ENCODE measurements around the gene KAT2B. TPM values are rescaled to one million over a fixed set of nuclear protein-coding genes. Genes with fewer than 3 reads are reported as not detected.

The KAT2B gene
- total and polyA plus RNA-seq, 2 of the 8 experiments (the other 6 are each of a cell fraction or from before 2014, with no cell fraction given), result 0.24 to 0.91 TPM

- Histone ChIP-seq H3K4me2 (ENCODE audit: insufficient read depth in 1 of 2, low read depth in 2 of 2, low read length in 2 of 2) (no peak overlapping the region), H3K9ac (replicated peaks in 1 of 4; ENCODE audit: extremely low read depth in 1 of 4, low read depth in 3 of 4, low read length in 3 of 4) (no peak overlapping the region), H3K56ac (replicated peaks; ENCODE audit: insufficient read length, low read depth, low read length) (no peak overlapping the region), H2BK20ac (ENCODE audit: low read length) (no peak overlapping the region), H3K79me1 (ENCODE audit: low read depth, low read length) (no peaks in the 10 kb centered on the region), H4K91ac (replicated peaks; ENCODE audit: insufficient read length, low read length) (no peak overlapping the region), H3K36me3 (ENCODE audit: control insufficient read depth in 2 of 4, insufficient read depth in 4 of 4, low read length in 3 of 4) (peaks cover 0 to 20% (median 13%) of the 10 kb centered on the region in 4 experiments; a peak in 7 of 8 replicates), H4K20me1 (replicated peaks in 1 of 2; ENCODE audit: control insufficient read depth in 1 of 2, insufficient read depth in 2 of 2, low read length in 2 of 2) (no peaks in the 10 kb centered on the region), H2BK5ac (ENCODE audit: low read depth, low read length) (no peak overlapping the region), H3K18ac (ENCODE audit: extremely low read depth, low read length) (no peak overlapping the region), H3K9me3 (ENCODE audit: insufficient read depth in 2 of 2, low read depth in 1 of 2, low read length in 1 of 2) (no peaks in the 10 kb centered on the region), H4K8ac (ENCODE audit: extremely low read depth, insufficient read depth, low read length) (no peak overlapping the region), H3K4me3 (ENCODE audit: extremely low read depth in 1 of 4, insufficient read depth in 2 of 4, low read depth in 3 of 4, low read length in 4 of 4) (no peak overlapping the region), H3K23me2 (ENCODE audit: low read depth, low read length) (no peaks in the 10 kb centered on the region), H2BK15ac (ENCODE audit: low read length) (no peak overlapping the region), H2BK120ac (replicated peaks; ENCODE audit: low read depth, low read length) (no peak overlapping the region), H4K5ac (ENCODE audit: insufficient read length, low read depth, low read length) (no peak overlapping the region), H3K27me3 (replicated peaks in 1 of 4; ENCODE audit: control insufficient read depth in 3 of 4, extremely low read depth in 1 of 4, insufficient read depth in 3 of 4, low read length in 3 of 4) (no peaks in the 10 kb centered on the region), H2BK12ac (ENCODE audit: low read depth, low read length) (no peak overlapping the region), H2AK5ac (ENCODE audit: low read depth, low read length) (no peak overlapping the region), H3K27ac (ENCODE audit: low read depth, low read length) (no peak overlapping the region), H3K4me1 (replicated peaks in 1 of 4; ENCODE audit: control insufficient read depth in 3 of 4, insufficient read depth in 4 of 4, low read length in 3 of 4) (no peaks in the 10 kb centered on the region), H3K14ac (ENCODE audit: insufficient read length) (no peak overlapping the region), H3K79me2 (ENCODE audit: control insufficient read depth in 1 of 2, insufficient read depth in 2 of 2, low read length in 2 of 2) (no peaks in the 10 kb centered on the region), H2AFZ (ENCODE audit: low read length) (no peak overlapping the region), H3K4ac (replicated peaks; ENCODE audit: insufficient read length, low read depth, low read length) (no peak overlapping the region), H3K23ac (ENCODE audit: insufficient read length) (no peak overlapping the region)
- ChIA-PET POLR2A (ENCODE audit: partially characterized antibody) (interaction anchor here (0.6 to 0.9 kb wide), 5 partner anchors 13 to 811 kb away, joined by 3 read pairs; no protein-coding TSS in a partner anchor), CTCF (ENCODE audit: partially characterized antibody) (interaction anchor here (0.6 to 2.1 kb wide), 11 partner anchors 8 to 729 kb away, joined by 3 to 6 read pairs (median 3); no protein-coding TSS in a partner anchor)
- TF ChIP-seq EZH2 (IDR thresholded peaks at IDR 0.05; ENCODE audit: low read depth, low read length, severe bottlenecking) (no peak), CBX8 (IDR thresholded peaks at IDR 0.05; ENCODE audit: borderline replicate concordance, low read depth, low read length) (no peak), SRF (IDR thresholded peaks at IDR 0.05; ENCODE audit: low read depth, low read length) (no peak), RAD21 (IDR thresholded peaks at IDR 0.05 in 1 of 2, conservative IDR thresholded peaks at IDR 0.05 in 1 of 2; ENCODE audit: low read depth in 2 of 2, low read length in 2 of 2) (peak; percentile 51 to 55), BACH1 (IDR thresholded peaks at IDR 0.05; ENCODE audit: low read length) (no peak), CTCF (IDR thresholded peaks at IDR 0.05; ENCODE audit: control extremely low read depth in 1 of 3, insufficient read depth in 1 of 3, low read depth in 1 of 3, low read length in 3 of 3) (peak; percentile 18 to 38 (median 30); a peak in 2 of 4 replicates), TEAD4 (IDR thresholded peaks at IDR 0.05; ENCODE audit: low read depth, low read length) (no peak)
- no peak for FAIRE-seq
- 83% methylated on average over 4 of the region's 4 CpGs; no CpG with 5 or more reads in 1 of the 2 experiments for WGBS, 2 experiments (ENCODE audit: extremely low coverage in 1 of 2, insufficient coverage in 1 of 2, insufficient read length in 1 of 2, insufficient replicate concordance in 2 of 2, low coverage in 1 of 2, low lambda C conversion rate in 2 of 2, missing lambda C conversion rate in 1 of 2)
- no peak for DNase-seq (ENCODE audit: low read depth in 1 of 2, low spot score in 2 of 2)
These were observed 114.7 kb downstream of the KAT2B start for GRCh38 chr3:20154928-20155327.
